Measurements from ENCODE around the gene GDPD4.

GRCh38 chr11:77294040-77294439, 7.4 kb downstream of the GDPD4 start:
- TF ChIP-seq, protein P1, sequence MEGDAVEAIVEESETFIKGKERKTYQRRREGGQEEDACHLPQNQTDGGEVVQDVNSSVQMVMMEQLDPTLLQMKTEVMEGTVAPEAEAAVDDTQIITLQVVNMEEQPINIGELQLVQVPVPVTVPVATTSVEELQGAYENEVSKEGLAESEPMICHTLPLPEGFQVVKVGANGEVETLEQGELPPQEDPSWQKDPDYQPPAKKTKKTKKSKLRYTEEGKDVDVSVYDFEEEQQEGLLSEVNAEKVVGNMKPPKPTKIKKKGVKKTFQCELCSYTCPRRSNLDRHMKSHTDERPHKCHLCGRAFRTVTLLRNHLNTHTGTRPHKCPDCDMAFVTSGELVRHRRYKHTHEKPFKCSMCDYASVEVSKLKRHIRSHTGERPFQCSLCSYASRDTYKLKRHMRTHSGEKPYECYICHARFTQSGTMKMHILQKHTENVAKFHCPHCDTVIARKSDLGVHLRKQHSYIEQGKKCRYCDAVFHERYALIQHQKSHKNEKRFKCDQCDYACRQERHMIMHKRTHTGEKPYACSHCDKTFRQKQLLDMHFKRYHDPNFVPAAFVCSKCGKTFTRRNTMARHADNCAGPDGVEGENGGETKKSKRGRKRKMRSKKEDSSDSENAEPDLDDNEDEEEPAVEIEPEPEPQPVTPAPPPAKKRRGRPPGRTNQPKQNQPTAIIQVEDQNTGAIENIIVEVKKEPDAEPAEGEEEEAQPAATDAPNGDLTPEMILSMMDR (IDR thresholded peaks at IDR 0.05; ENCODE audit: low read depth, low read length, missing input control), result no peak
- no peak for TF ChIP-seq JUND (IDR thresholded peaks at IDR 0.05)

Measured in liver (tissue), 3 donors.